Testis (tissue), 2 donors: ENCODE results near the gene MYOD1.

Experiments used
- POLR2A ChIP-seq: fragments of 450-650 bp; IDR thresholded peaks from one replicate; pipeline ENCODE4 v1.6.1; 2017; ENCODE audit warnings: antibody characterized with exemption, mild to moderate bottlenecking, moderate library complexity
- TF ChIP-seq, protein P1 (sequence below), 3 experiments: fragments of 450-650 bp in 2 of 3; fragments of 200-600 bp in 1 of 3; sonication (generic) in 1 of 3; IDR thresholded peaks; one replicate each; pipeline ENCODE4 v1.5.1; 2016 to 2019; ENCODE audit warnings: antibody characterized with exemption in 3 of 3, mild to moderate bottlenecking in 2 of 3, moderate library complexity in 1 of 3

DNA sequence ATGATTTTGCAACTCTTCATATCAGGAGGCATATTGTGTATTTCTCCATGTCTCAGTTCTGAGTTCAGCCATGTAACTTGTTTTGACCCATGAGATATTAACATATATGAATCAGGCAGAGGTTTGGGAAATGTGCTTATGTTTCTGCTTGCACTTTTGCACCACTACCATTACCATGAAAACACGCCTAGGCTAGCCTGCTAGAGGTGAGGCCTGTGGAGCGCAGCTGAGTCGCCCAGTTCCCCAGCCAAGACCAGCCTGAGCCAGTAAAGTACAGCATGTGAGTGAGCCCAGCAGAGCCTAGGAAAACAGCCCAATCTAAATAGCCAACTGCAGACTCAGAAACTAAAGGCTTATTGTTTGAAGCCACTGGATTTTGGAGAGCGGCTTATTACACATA is 18.4 kb upstream of the MYOD1 start:
- TF ChIP-seq, protein P1, sequence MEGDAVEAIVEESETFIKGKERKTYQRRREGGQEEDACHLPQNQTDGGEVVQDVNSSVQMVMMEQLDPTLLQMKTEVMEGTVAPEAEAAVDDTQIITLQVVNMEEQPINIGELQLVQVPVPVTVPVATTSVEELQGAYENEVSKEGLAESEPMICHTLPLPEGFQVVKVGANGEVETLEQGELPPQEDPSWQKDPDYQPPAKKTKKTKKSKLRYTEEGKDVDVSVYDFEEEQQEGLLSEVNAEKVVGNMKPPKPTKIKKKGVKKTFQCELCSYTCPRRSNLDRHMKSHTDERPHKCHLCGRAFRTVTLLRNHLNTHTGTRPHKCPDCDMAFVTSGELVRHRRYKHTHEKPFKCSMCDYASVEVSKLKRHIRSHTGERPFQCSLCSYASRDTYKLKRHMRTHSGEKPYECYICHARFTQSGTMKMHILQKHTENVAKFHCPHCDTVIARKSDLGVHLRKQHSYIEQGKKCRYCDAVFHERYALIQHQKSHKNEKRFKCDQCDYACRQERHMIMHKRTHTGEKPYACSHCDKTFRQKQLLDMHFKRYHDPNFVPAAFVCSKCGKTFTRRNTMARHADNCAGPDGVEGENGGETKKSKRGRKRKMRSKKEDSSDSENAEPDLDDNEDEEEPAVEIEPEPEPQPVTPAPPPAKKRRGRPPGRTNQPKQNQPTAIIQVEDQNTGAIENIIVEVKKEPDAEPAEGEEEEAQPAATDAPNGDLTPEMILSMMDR (IDR thresholded peaks at IDR 0.05) = no peak
- no peak for TF ChIP-seq POLR2A
